ENCODE data around the gene STUM. TPM values are rescaled to one million over a fixed set of nuclear protein-coding genes. Genes with fewer than 3 reads are reported as not detected.

The STUM gene
- total RNA-seq, 1 experiment from 2014 or later, result 0.11 TPM

DNA sequence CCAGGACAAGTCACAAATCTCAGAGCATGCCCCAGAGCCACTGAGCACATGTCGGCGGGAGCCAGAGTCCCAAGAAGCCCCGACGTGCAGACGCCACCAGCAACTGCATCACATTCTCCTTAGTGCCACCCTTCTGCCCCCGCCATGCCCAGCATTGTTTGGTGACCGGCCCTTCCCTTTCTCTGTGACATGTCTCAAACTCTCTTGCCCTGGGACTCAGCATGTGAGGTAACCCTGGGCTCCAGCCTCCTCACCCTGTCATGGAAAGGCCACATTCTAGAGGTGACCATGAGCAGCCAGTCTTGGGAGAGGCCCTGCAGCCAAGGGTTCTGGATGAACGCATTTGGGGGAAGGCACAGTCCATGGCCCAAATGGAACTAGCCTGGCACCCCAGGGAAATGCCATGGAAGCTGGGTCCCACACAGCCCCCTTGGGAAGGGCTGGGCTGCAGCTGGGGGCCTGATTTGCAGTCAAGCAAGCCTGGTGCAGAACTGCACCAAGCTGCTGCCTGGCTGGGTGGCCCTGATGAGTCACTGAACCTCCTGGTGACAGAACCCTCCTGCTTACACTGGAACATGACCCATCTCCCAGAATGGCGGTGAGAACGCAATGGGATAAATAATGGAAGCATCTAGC, 96.1 kb downstream of the STUM start:
- H3K27ac ChIP-seq (ENCODE audit: insufficient read length, low read depth, low read length), result no peak overlapping the region
- peaks cover 20 to 35% of the 10 kb centered on the region in 2 experiments for H3K4me1 Mint-ChIP-seq
- no peak overlapping the region for H2BK5ac ChIP-seq (ENCODE audit: insufficient read length, low read length)
- no peak overlapping the region for H3K9ac ChIP-seq (ENCODE audit: extremely low read depth, insufficient read length, low read length)
- WGBS (ENCODE audit: extremely low coverage, insufficient read length, low lambda C conversion rate), result no CpG with 5 or more reads among the region's 10 CpGs
- peaks cover 0 to 3% (median 0%) of the 10 kb centered on the region in 3 experiments; a peak in 1 of 7 replicates for H3K36me3 Mint-ChIP-seq (ENCODE audit: insufficient read depth in 1 of 3, low read depth in 3 of 3)
- H3K27me3 Mint-ChIP-seq (ENCODE audit: low read depth), result no peaks in the 10 kb centered on the region
- H2AFZ ChIP-seq (ENCODE audit: low read length), result no peak overlapping the region
- no peak overlapping the region for H2BK15ac ChIP-seq (ENCODE audit: low read depth, low read length)
- H4K5ac ChIP-seq (ENCODE audit: insufficient read length, low read depth, low read length), result no peak overlapping the region
- no peak overlapping the region for H2AK5ac ChIP-seq (ENCODE audit: insufficient read length, low read length)
- H3K4me2 ChIP-seq (ENCODE audit: insufficient read depth, insufficient read length, low read length), result no peak overlapping the region
- H2BK20ac ChIP-seq (ENCODE audit: low read depth, low read length, poor library complexity, severe bottlenecking), result no peak overlapping the region
- TF ChIP-seq, protein P1, sequence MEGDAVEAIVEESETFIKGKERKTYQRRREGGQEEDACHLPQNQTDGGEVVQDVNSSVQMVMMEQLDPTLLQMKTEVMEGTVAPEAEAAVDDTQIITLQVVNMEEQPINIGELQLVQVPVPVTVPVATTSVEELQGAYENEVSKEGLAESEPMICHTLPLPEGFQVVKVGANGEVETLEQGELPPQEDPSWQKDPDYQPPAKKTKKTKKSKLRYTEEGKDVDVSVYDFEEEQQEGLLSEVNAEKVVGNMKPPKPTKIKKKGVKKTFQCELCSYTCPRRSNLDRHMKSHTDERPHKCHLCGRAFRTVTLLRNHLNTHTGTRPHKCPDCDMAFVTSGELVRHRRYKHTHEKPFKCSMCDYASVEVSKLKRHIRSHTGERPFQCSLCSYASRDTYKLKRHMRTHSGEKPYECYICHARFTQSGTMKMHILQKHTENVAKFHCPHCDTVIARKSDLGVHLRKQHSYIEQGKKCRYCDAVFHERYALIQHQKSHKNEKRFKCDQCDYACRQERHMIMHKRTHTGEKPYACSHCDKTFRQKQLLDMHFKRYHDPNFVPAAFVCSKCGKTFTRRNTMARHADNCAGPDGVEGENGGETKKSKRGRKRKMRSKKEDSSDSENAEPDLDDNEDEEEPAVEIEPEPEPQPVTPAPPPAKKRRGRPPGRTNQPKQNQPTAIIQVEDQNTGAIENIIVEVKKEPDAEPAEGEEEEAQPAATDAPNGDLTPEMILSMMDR (conservative IDR thresholded peaks at IDR 0.05), result no peak
- no peaks in the 10 kb centered on the region for H4K20me1 ChIP-seq (ENCODE audit: control insufficient read depth, insufficient read depth, insufficient read length)
- H3K56ac ChIP-seq (ENCODE audit: insufficient read length, low read depth, low read length), result no peak overlapping the region
- no peak for DNase-seq
- no peak overlapping the region for H4K8ac ChIP-seq (replicated peaks; ENCODE audit: insufficient read length, low read depth, low read length)
- peaks cover 0 to 3% of the 10 kb centered on the region in 2 experiments; a peak in 1 of 5 replicates for H3K9me3 Mint-ChIP-seq
- H3K9me3 ChIP-seq (ENCODE audit: control insufficient read depth, low read depth, low read length), result no peaks in the 10 kb centered on the region
- no peak overlapping the region for H3K23ac ChIP-seq (ENCODE audit: insufficient read length, low read depth, low read length)
- no peak overlapping the region for H3K4me3 Mint-ChIP-seq
- peak overlapping the region in 1 of 3 experiments; percentile 62; a peak in 2 of 7 replicates for H3K27ac Mint-ChIP-seq
- H3K4me1 ChIP-seq (ENCODE audit: insufficient read depth, low read length), result no peaks in the 10 kb centered on the region
- no peak overlapping the region for H2BK12ac ChIP-seq (ENCODE audit: insufficient read length, low read depth, low read length)
- H3K79me2 ChIP-seq (ENCODE audit: insufficient read depth, low read length), result no peaks in the 10 kb centered on the region
- H3K4ac ChIP-seq (ENCODE audit: low read depth, low read length), result no peak overlapping the region
- no peak overlapping the region for H4K91ac ChIP-seq (ENCODE audit: insufficient read length, low read depth, low read length)
- H2BK120ac ChIP-seq (ENCODE audit: low read depth, low read length, poor library complexity, severe bottlenecking), result no peak overlapping the region
- H3K79me1 ChIP-seq (ENCODE audit: insufficient read depth, low read depth, low read length, poor library complexity, severe bottlenecking), result no peaks in the 10 kb centered on the region
- H3K27me3 ChIP-seq (ENCODE audit: insufficient read depth, low read length), result no peaks in the 10 kb centered on the region
- H3K14ac ChIP-seq (ENCODE audit: insufficient read depth, low read length), result no peak overlapping the region
- H3K18ac ChIP-seq (ENCODE audit: insufficient read length, low read depth, low read length), result no peak overlapping the region
- H3T11ph ChIP-seq (ENCODE audit: low read length), result no peak overlapping the region
- no peaks in the 10 kb centered on the region for H3K23me2 ChIP-seq (ENCODE audit: insufficient read length, low read depth, low read length, poor library complexity, severe bottlenecking)

Measured in H9 (cell line).